OCI-LY3 (cell line): ENCODE data around the gene ARMC12.

Source experiments
- EZH2phosphoT487 ChIP-seq: fragments of 200-600 bp; shearing (Covaris generic); IDR thresholded peaks from 2 replicates; pipeline ENCODE4 v1.6.1; 2018; ENCODE audit warnings: antibody characterized with exemption, mixed run types, low read depth
- TF ChIP-seq, protein P1 (sequence below): fragments of 200-600, 300-600 bp; sonication (generic); IDR thresholded peaks from 2 replicates; pipeline ENCODE4 v1.5.1; 2014; ENCODE audit warnings: antibody characterized with exemption, low read length, low read depth

DNA sequence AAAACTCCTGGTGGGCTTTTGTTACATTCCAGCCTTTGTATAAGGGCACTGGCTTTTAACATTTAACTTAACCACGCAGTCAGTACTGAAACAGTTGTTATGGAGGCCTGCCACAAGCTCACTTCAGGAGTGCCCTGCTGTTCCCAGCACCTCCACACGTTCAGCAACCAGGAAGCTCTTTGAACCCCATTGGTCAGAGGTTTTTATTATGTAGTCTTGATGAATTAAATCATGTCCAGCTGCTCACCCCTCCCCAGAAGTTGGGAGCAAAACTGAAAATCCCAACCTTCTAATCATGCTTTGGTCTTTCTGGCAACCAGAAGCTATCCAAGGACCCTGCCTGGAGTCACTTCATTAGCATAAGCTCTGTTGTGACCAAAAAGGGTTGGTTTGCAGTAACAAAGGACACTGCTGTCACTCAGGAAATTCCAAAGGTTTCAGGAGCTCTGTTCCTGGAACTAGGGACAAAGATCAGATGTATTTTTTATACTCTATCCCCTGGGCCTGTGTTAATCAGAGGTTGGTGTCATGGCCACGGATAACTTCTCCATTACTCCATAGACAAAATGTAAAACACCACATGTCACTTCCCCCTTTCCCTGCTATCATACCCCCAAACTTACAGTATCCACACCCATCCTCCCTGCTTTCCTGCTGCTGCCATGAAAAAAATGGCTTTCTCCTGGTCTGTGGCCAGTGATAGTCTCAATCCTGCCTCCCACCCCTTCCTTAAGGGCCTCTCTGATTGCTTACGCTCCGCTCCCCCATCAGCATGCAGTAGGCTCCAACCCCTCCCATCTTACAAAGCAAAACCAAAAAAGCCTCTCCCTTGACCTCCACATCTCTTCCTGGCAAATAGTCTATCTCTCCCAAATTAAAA, 3.1 kb downstream of the ARMC12 start:
- TF ChIP-seq, protein P1, sequence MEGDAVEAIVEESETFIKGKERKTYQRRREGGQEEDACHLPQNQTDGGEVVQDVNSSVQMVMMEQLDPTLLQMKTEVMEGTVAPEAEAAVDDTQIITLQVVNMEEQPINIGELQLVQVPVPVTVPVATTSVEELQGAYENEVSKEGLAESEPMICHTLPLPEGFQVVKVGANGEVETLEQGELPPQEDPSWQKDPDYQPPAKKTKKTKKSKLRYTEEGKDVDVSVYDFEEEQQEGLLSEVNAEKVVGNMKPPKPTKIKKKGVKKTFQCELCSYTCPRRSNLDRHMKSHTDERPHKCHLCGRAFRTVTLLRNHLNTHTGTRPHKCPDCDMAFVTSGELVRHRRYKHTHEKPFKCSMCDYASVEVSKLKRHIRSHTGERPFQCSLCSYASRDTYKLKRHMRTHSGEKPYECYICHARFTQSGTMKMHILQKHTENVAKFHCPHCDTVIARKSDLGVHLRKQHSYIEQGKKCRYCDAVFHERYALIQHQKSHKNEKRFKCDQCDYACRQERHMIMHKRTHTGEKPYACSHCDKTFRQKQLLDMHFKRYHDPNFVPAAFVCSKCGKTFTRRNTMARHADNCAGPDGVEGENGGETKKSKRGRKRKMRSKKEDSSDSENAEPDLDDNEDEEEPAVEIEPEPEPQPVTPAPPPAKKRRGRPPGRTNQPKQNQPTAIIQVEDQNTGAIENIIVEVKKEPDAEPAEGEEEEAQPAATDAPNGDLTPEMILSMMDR = no peak
- no peak for TF ChIP-seq EZH2phosphoT487
